Measurements from ENCODE around the gene HAND1. TPM values are rescaled to one million over a fixed set of nuclear protein-coding genes. Genes with fewer than 3 reads are reported as not detected.

HAND1 gene
- total RNA-seq, 1 donor from 2014 or later: not detected

GRCh38 chr5:154513669-154514084, 35.6 kb upstream of the HAND1 start:
- no peak overlapping the region for H3K4me3 Mint-ChIP-seq (ENCODE audit: unreplicated experiment)
- H3K9me3 Mint-ChIP-seq (ENCODE audit: low read depth): no peaks in the 10 kb centered on the region
- peaks cover 2% of the 10 kb centered on the region for H3K36me3 Mint-ChIP-seq (ENCODE audit: low read depth)
- DNase-seq (ENCODE audit: low spot score): no peak
- TF ChIP-seq, protein P1, sequence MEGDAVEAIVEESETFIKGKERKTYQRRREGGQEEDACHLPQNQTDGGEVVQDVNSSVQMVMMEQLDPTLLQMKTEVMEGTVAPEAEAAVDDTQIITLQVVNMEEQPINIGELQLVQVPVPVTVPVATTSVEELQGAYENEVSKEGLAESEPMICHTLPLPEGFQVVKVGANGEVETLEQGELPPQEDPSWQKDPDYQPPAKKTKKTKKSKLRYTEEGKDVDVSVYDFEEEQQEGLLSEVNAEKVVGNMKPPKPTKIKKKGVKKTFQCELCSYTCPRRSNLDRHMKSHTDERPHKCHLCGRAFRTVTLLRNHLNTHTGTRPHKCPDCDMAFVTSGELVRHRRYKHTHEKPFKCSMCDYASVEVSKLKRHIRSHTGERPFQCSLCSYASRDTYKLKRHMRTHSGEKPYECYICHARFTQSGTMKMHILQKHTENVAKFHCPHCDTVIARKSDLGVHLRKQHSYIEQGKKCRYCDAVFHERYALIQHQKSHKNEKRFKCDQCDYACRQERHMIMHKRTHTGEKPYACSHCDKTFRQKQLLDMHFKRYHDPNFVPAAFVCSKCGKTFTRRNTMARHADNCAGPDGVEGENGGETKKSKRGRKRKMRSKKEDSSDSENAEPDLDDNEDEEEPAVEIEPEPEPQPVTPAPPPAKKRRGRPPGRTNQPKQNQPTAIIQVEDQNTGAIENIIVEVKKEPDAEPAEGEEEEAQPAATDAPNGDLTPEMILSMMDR (IDR thresholded peaks at IDR 0.05): no peak
- no peaks in the 10 kb centered on the region for H3K4me1 Mint-ChIP-seq (ENCODE audit: low read depth)
- H3K27ac Mint-ChIP-seq (ENCODE audit: unreplicated experiment): no peak overlapping the region
- peaks cover 63% of the 10 kb centered on the region for H3K27me3 Mint-ChIP-seq (ENCODE audit: low read depth)

DNA sequence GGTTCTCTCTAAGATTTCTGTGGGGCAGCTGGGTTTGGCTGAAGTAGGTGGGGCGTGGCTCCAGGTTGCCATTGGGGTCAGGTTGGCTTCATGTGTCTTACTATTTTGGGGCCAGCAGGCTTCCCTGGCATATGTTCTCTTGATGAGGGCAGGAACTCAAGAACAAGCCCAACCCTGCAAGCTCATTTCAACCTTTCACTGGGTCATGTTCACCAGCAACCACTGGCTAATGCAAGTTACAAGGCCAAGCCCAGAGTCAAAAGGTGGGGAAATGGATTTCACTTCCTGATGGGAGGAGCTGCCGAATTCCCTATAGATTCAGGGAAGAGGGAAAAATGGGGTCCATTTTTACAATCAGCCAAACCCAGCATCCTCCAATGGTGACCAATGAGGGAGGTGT, 34.0 kb upstream of the HAND1 start:
- Mint-ChIP-seq H3K27me3 (ENCODE audit: low read depth) (peaks cover 67% of the 10 kb centered on the region), H3K9me3 (ENCODE audit: low read depth) (no peaks in the 10 kb centered on the region)

DNA sequence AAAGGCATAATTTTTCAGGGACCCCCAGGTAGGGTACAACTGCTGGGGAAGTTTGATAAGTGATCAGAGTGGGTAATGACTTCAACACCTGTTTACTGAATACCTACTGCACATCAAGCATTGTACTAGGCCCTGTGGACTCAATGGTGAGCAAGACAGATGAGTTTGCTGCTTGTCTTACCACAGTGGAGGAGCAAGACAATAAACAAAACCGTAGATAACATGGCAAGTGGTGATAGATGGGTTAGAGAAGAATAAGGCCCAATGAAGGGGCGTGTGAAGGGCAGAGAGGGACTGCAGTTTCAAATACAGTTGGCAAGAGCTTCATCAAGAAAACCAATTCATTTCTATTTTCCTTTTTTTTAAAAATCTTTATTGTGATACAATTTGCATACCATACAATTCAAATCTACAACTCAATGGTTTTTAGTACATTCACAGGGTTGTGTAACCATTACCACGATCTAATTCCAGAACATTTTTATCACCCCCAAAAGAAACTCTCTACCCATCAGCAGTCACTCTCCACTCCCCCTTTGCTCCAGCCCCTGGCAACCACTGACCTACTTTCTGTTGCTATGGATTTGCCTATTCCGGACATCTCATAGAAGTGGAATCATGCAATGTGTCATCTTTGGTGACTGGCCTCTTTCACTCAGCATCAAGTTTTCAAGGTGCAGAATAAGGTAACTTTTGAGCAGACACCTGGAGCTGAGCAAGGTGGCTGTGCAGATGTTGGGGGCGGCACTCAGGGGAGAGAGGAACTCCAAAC, 31.9 kb upstream of the HAND1 start:
- no peak overlapping the region for H3K27ac Mint-ChIP-seq (ENCODE audit: unreplicated experiment)
- peaks cover 2% of the 10 kb centered on the region for H3K36me3 Mint-ChIP-seq (ENCODE audit: low read depth)
- DNase-seq (ENCODE audit: low spot score): no peak
- peaks cover 70% of the 10 kb centered on the region for H3K27me3 Mint-ChIP-seq (ENCODE audit: low read depth)
- H3K9me3 Mint-ChIP-seq (ENCODE audit: low read depth): no peaks in the 10 kb centered on the region
- no peak overlapping the region for H3K4me3 Mint-ChIP-seq (ENCODE audit: unreplicated experiment)
- no peaks in the 10 kb centered on the region for H3K4me1 Mint-ChIP-seq (ENCODE audit: low read depth)
- TF ChIP-seq, protein P1 (IDR thresholded peaks at IDR 0.05): no peak

More for the DNA sequence above, 34.0 kb upstream of the HAND1 start:
- TF ChIP-seq, protein P1 (IDR thresholded peaks at IDR 0.05): no peak
- peaks cover 2% of the 10 kb centered on the region for H3K36me3 Mint-ChIP-seq (ENCODE audit: low read depth)
- H3K27ac Mint-ChIP-seq (ENCODE audit: unreplicated experiment): no peak overlapping the region
- no peak for DNase-seq (ENCODE audit: low spot score)
- H3K4me1 Mint-ChIP-seq (ENCODE audit: low read depth): no peaks in the 10 kb centered on the region
- H3K4me3 Mint-ChIP-seq (ENCODE audit: unreplicated experiment): no peak overlapping the region

GRCh38 chr5:154508114-154508513, 30.1 kb upstream of the HAND1 start:
- no peaks in the 10 kb centered on the region for H3K4me1 Mint-ChIP-seq (ENCODE audit: low read depth)
- no peak for DNase-seq (ENCODE audit: low spot score)
- peaks cover 56% of the 10 kb centered on the region for H3K27me3 Mint-ChIP-seq (ENCODE audit: low read depth)
- no peak overlapping the region for H3K27ac Mint-ChIP-seq (ENCODE audit: unreplicated experiment)
- no peaks in the 10 kb centered on the region for H3K9me3 Mint-ChIP-seq (ENCODE audit: low read depth)
- no peak overlapping the region for H3K4me3 Mint-ChIP-seq (ENCODE audit: unreplicated experiment)
- peaks cover 2% of the 10 kb centered on the region for H3K36me3 Mint-ChIP-seq (ENCODE audit: low read depth)
- TF ChIP-seq, protein P1 (IDR thresholded peaks at IDR 0.05): no peak

DNA sequence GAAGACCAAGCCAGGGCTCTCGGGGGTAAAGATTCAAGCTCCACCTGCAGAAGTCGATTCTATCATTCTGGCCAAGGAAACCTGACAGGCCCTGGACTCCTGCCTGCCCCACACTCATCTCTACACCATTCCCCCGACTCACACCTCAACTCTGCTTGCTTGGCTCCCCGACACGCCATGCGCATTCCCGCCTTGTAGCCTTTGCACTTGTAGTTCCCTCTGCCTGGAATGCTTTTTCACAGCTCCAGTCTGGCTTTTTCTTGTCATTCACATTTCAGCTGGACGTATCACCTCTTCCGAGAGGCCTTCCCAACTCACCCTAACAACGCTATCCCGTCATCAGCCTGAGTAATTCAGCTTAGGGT, 28.7 kb upstream of the HAND1 start:
- Mint-ChIP-seq H3K27me3 (ENCODE audit: low read depth) (peaks cover 61% of the 10 kb centered on the region), H3K4me1 (ENCODE audit: low read depth) (no peaks in the 10 kb centered on the region), H3K27ac (ENCODE audit: unreplicated experiment) (no peak overlapping the region), H3K9me3 (ENCODE audit: low read depth) (no peaks in the 10 kb centered on the region), H3K36me3 (ENCODE audit: low read depth) (peaks cover 2% of the 10 kb centered on the region), H3K4me3 (ENCODE audit: unreplicated experiment) (no peak overlapping the region)
- DNase-seq (ENCODE audit: low spot score): no peak
- TF ChIP-seq, protein P1 (IDR thresholded peaks at IDR 0.05): no peak
